Measurements from ENCODE around the gene ZNF862.

ZNF862 gene

GRCh38 chr7:149845257-149845980, 7.2 kb downstream of the ZNF862 start:
- DNase-seq (ENCODE audit: low read depth): no peak

- no peak for DNase-seq (ENCODE audit: low read depth)
These were observed 7.8 kb downstream of the ZNF862 start for GRCh38 chr7:149846021-149846420.

- DNase-seq (ENCODE audit: low read depth): no peak
These were observed 8.4 kb downstream of the ZNF862 start for GRCh38 chr7:149846436-149847046.

GRCh38 chr7:149849174-149849573, 11.0 kb downstream of the ZNF862 start:
- no peak for DNase-seq (ENCODE audit: low read depth)

- DNase-seq (ENCODE audit: low read depth): no peak
These were observed 11.9 kb downstream of the ZNF862 start for GRCh38 chr7:149850007-149850594.

- DNase-seq (ENCODE audit: low read depth): no peak
These were observed 12.5 kb downstream of the ZNF862 start for GRCh38 chr7:149850716-149851115.

GRCh38 chr7:149851449-149851848, 13.3 kb downstream of the ZNF862 start:
- DNase-seq (ENCODE audit: low read depth): no peak

- DNase-seq (ENCODE audit: low read depth): no peak
These were observed 15.0 kb downstream of the ZNF862 start for GRCh38 chr7:149853157-149853556.

GRCh38 chr7:149854611-149855360, 16.6 kb downstream of the ZNF862 start:
- DNase-seq (ENCODE audit: low read depth): no peak

GRCh38 chr7:149855361-149856305, 17.5 kb downstream of the ZNF862 start:
- no peak for DNase-seq (ENCODE audit: low read depth)

GRCh38 chr7:149856583-149856982, 18.4 kb downstream of the ZNF862 start:
- peak; percentile 29 for DNase-seq (ENCODE audit: low read depth)

- no peak for DNase-seq (ENCODE audit: low read depth)
These were observed 21.2 kb downstream of the ZNF862 start for GRCh38 chr7:149859369-149859768.

GRCh38 chr7:149859876-149860275, 21.7 kb downstream of the ZNF862 start:
- no peak for DNase-seq (ENCODE audit: low read depth)

- DNase-seq (ENCODE audit: low read depth): no peak
These were observed 22.9 kb downstream of the ZNF862 start for GRCh38 chr7:149860821-149861727.

GRCh38 chr7:149861728-149862045, 23.5 kb downstream of the ZNF862 start:
- DNase-seq (ENCODE audit: low read depth): no peak

- DNase-seq (ENCODE audit: low read depth): no peak
These were observed 24.0 kb downstream of the ZNF862 start for GRCh38 chr7:149862156-149862555.

GRCh38 chr7:149863500-149863899, 25.3 kb downstream of the ZNF862 start:
- no peak for DNase-seq (ENCODE audit: low read depth)

- DNase-seq (ENCODE audit: low read depth): no peak
These were observed 25.8 kb downstream of the ZNF862 start for GRCh38 chr7:149864023-149864422.

- DNase-seq (ENCODE audit: low read depth): no peak
These were observed 26.6 kb downstream of the ZNF862 start for GRCh38 chr7:149864751-149865150.

- peak; percentile 45 for DNase-seq (ENCODE audit: low read depth)
These were observed 27.3 kb downstream of the ZNF862 start for GRCh38 chr7:149865437-149865836.
